ENCODE results near the gene RARG. TPM values are rescaled to one million over a fixed set of nuclear protein-coding genes. Genes with fewer than 3 reads are reported as not detected.

Gene RARG
- total RNA-seq (2022) (11.8 and 12.9 TPM in 2 replicates), Bru-seq, nascent RNA (percentile 48 among the genes with signal in this experiment), BruChase-seq, experiment 1, labeled RNA remaining after a 2-hour chase (percentile 51 among the genes with signal in this experiment), BruChase-seq, experiment 2, labeled RNA remaining after a 6-hour chase (percentile 52 among the genes with signal in this experiment)
- long read RNA-seq, transcript RARG-203 (10 exons, 2,959 nt), result major isoform, 5 of 14 reads
- long read RNA-seq, partial matches to known transcripts, result 2 of 14 reads
- long read RNA-seq, other reads (novel, unspliced or antisense), result 5 of 14 reads

- Mint-ChIP-seq H3K4me3 (ENCODE audit: unreplicated experiment) (peak within 1 kb of the TSS; percentile 77), H3K9me3 (ENCODE audit: unreplicated experiment) (no peaks in the 10 kb centered on the region), H3K27me3 (ENCODE audit: insufficient read depth, unreplicated experiment) (no peaks in the 10 kb centered on the region), H3K36me3 (ENCODE audit: insufficient read depth, unreplicated experiment) (no peaks in the 10 kb centered on the region), H3K4me1 (ENCODE audit: low read depth, unreplicated experiment) (peaks cover 21% of the 10 kb centered on the region), H3K27ac (ENCODE audit: unreplicated experiment) (peak within 1 kb of the TSS; percentile 17)
- POLR2A ChIA-PET, result interaction anchor here (0.6 kb wide), 1 partner anchor 172 kb away, joined by 3 read pairs; no protein-coding TSS in a partner anchor
- intact Hi-C loops (cut with micrococcal nuclease; ENCODE audit: unreplicated experiment), result no loop called here
- Histone ChIP-seq H3K9me3 (no peaks in the 10 kb centered on the region), H3K4me1 (peaks cover 28% of the 10 kb centered on the region), H3K27me3 (replicated peaks; ENCODE audit: control insufficient read depth, insufficient read depth, low read length) (no peaks in the 10 kb centered on the region), H3K4me3 (ENCODE audit: low read depth, low read length) (peak within 1 kb of the TSS; percentile 55), H3K36me3 (ENCODE audit: control insufficient read depth, insufficient read depth, low read length) (no peaks in the 10 kb centered on the region)
- BruUV-seq (replicated peaks), result no TSS peak
- CTCF ChIA-PET, result no interaction called here
- DNase-seq, result peak in 1 of 2 experiments; percentile 61
- TF ChIP-seq, protein P1, sequence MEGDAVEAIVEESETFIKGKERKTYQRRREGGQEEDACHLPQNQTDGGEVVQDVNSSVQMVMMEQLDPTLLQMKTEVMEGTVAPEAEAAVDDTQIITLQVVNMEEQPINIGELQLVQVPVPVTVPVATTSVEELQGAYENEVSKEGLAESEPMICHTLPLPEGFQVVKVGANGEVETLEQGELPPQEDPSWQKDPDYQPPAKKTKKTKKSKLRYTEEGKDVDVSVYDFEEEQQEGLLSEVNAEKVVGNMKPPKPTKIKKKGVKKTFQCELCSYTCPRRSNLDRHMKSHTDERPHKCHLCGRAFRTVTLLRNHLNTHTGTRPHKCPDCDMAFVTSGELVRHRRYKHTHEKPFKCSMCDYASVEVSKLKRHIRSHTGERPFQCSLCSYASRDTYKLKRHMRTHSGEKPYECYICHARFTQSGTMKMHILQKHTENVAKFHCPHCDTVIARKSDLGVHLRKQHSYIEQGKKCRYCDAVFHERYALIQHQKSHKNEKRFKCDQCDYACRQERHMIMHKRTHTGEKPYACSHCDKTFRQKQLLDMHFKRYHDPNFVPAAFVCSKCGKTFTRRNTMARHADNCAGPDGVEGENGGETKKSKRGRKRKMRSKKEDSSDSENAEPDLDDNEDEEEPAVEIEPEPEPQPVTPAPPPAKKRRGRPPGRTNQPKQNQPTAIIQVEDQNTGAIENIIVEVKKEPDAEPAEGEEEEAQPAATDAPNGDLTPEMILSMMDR (IDR thresholded peaks at IDR 0.05; ENCODE audit: insufficient read depth in 1 of 2, low read depth in 1 of 2, low read length in 1 of 2, severe bottlenecking in 1 of 2, unreplicated experiment in 1 of 2), result no peak
Observed at GRCh38 chr12:53231921-53232645, at the start of gene RARG. TSS of gene RARG (minus strand) at chr12:53232209. CDS start at chr12:53227545, 4,664 bp downstream.

GRCh38 chr12:53279888-53280498, 48.0 kb upstream of the RARG start:
- Mint-ChIP-seq H3K27ac (ENCODE audit: unreplicated experiment) (no peak overlapping the region), H3K4me1 (ENCODE audit: low read depth, unreplicated experiment) (no peaks in the 10 kb centered on the region), H3K36me3 (ENCODE audit: insufficient read depth, unreplicated experiment) (peaks cover 21% of the 10 kb centered on the region), H3K9me3 (ENCODE audit: unreplicated experiment) (no peaks in the 10 kb centered on the region), H3K4me3 (ENCODE audit: unreplicated experiment) (no peak overlapping the region), H3K27me3 (ENCODE audit: insufficient read depth, unreplicated experiment) (no peaks in the 10 kb centered on the region)
- H3K4me1 ChIP-seq, result no peaks in the 10 kb centered on the region
- ChIA-PET CTCF (interaction anchor here (1.1 to 1.7 kb wide), 2 partner anchors 41 to 68 kb away, joined by 3 to 4 read pairs; partner anchors contain the start of gene AAAS), POLR2A (interaction anchor here (0.5 kb wide), 1 partner anchor 99 kb away, joined by 6 read pairs; the partner anchor contains the start of genes CSAD and ZNF740)
- DNase-seq, result no peak
- TF ChIP-seq, protein P1 (IDR thresholded peaks at IDR 0.05; ENCODE audit: insufficient read depth in 1 of 2, low read depth in 1 of 2, low read length in 1 of 2, severe bottlenecking in 1 of 2, unreplicated experiment in 1 of 2), result no peak
- H3K36me3 ChIP-seq (ENCODE audit: control insufficient read depth, insufficient read depth, low read length), result no peaks in the 10 kb centered on the region; the same call in 1 of the 2 replicates
- H3K27me3 ChIP-seq (replicated peaks; ENCODE audit: control insufficient read depth, insufficient read depth, low read length), result no peaks in the 10 kb centered on the region
- intact Hi-C loops (cut with micrococcal nuclease; ENCODE audit: unreplicated experiment), result no loop called here
- H3K9me3 ChIP-seq, result no peaks in the 10 kb centered on the region
- BruUV-seq (replicated peaks), result no TSS peak
- H3K4me3 ChIP-seq (ENCODE audit: low read depth, low read length), result no peak overlapping the region

DNA sequence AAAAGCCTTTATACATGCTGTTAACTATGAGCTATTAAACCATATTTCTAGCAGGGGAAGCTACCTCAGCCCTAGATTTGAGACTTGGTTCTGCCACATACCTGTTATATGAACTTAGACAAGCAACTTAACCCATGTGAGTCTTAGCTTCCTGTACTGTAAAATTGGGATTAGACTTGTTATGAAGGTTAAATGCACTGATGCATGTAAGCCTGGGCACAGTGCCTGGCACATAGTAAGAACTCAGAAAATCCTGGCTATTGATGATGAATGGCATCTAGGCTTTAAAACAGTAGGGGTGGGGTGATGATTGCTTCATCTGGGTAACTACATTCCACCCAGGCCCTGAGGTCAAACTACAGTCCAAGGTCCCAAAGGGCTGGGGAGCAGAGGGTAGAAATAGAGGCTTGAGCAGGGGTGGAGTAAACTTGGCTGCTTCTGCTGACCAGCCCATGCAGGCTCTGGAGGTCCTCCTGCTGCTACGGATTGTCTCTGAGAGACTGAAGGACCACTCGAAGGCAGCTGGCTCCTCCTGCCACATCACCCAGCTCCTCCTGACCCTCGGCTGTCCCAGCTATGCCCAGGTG, 47.4 kb upstream of the RARG start:
- Histone ChIP-seq H3K4me3 (ENCODE audit: low read depth, low read length) (no peak overlapping the region), H3K36me3 (ENCODE audit: control insufficient read depth, insufficient read depth, low read length) (no peaks in the 10 kb centered on the region; the same call in 1 of the 2 replicates), H3K27me3 (replicated peaks; ENCODE audit: control insufficient read depth, insufficient read depth, low read length) (no peaks in the 10 kb centered on the region), H3K9me3 (no peaks in the 10 kb centered on the region), H3K4me1 (no peaks in the 10 kb centered on the region)
- H3K4me1 Mint-ChIP-seq (ENCODE audit: low read depth, unreplicated experiment), result no peaks in the 10 kb centered on the region
- ChIA-PET POLR2A (interaction anchor here (0.7 kb wide), 1 partner anchor 136 kb away, joined by 3 read pairs; no protein-coding TSS in a partner anchor), CTCF (interaction anchor here (0.6 to 2.1 kb wide), 4 partner anchors 42 to 1196 kb away, joined by 3 to 5 read pairs (median 4); partner anchors contain the start of gene AAAS)
- no TSS peak for BruUV-seq (replicated peaks)
- DNase-seq, result no peak
- intact Hi-C loops (cut with micrococcal nuclease; ENCODE audit: unreplicated experiment), result no loop called here
- H3K4me3 Mint-ChIP-seq (ENCODE audit: unreplicated experiment), result no peak overlapping the region
- TF ChIP-seq, protein P1 (IDR thresholded peaks at IDR 0.05; ENCODE audit: insufficient read depth in 1 of 2, low read depth in 1 of 2, low read length in 1 of 2, severe bottlenecking in 1 of 2, unreplicated experiment in 1 of 2), result no peak
- H3K27me3 Mint-ChIP-seq (ENCODE audit: insufficient read depth, unreplicated experiment), result no peaks in the 10 kb centered on the region
- peaks cover 25% of the 10 kb centered on the region for H3K36me3 Mint-ChIP-seq (ENCODE audit: insufficient read depth, unreplicated experiment)
- H3K9me3 Mint-ChIP-seq (ENCODE audit: unreplicated experiment), result no peaks in the 10 kb centered on the region
- no peak overlapping the region for H3K27ac Mint-ChIP-seq (ENCODE audit: unreplicated experiment)
